Activated CD8-positive, alpha-beta memory T cell treated with anti-CD3 and anti-CD28 coated beads for 1 hour (primary cell): ENCODE results near the gene CCDC148.
"Not testable (repeated sequence)": the region's sequence is repeated elsewhere in the genome, so short reads cannot be mapped to it uniquely, and the experiment has no call there.

ENCODE experiments used
- DNase-seq, 2 donors: peaks; one replicate each; pipeline ENCODE4 v3.0.0-alpha.2; 2020; ENCODE audit warnings: low read depth in 1 of 2; ENCODE audit errors: extremely low read depth in 1 of 2

CCDC148 gene

DNA sequence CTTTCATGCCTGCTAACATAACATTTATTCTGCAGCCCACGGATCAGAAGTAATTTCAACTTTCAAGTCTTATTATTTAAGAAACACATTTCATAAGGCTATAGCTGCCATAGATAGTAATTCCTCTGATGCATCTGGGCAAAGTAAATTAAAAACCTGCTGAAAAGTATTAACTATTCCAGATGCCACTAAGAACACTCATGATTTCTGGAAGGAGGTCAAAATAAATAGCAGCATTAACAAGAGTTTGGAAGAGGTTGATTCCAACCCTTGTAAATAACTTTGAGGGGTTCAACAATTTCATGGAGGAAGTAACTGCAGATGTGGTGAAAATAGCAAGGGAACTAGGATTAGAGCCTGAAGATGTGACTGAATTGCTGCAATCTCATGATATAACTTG is 77.6 kb downstream of the CCDC148 start:
- DNase-seq = no peak

DNA sequence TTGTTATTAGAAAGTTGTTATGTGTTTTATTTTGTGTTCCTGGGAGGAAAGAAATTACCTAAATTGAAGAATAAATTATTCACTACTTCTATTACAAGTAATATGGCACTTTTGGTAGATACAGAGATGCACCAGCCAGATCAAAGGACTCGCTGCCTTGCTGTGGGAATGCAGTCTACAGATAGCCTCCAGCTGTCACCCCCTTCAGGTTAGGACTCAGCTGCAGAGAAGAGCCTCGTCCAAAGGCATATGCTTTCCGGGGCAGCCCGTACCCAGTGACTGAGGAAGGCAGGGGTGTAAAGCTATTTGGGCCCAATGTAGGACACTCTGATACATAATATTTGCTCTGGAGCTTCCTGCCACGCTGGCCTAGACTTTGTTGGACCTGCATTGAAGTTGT is 90.2 kb downstream of the CCDC148 start:
- no peak for DNase-seq

DNA sequence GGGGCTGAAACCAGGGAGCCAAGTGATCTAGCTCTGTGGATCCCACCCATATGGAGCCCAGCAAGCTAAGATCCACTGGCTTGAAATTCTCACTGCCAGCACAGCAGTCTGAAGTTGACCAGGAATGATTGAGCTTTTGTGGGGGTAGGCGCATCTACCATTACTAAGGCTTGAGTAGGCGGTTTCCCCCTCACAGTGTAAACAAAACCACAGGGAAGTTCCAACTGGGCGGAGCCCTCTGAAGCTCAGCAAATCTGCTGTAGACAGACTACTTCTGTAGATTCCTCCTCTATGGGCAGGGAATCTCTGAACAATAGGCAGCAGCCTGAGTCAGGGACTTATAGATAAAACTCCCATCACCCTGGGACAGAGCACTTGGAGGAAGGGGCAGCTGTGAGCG is 96.7 kb downstream of the CCDC148 start:
- DNase-seq = no peak

DNA sequence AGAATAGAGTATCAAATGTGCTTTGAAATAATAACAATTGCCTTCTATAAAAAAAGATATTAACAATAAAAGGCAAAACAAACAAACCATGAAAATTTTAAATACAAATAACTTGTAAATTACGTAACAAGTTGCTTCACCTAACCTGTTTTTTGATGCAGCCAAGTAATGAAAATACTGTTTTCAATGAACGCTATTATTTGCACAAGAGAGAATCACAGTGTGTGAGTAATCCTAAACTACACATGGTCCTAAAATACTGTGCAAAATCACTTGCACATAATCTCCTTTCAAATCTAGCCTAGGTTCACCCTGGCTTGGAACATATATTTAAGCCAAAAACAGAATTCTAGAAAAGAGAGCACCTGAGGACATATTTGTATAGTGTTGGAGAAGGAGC is 98.9 kb downstream of the CCDC148 start:
- no peak for DNase-seq

DNA sequence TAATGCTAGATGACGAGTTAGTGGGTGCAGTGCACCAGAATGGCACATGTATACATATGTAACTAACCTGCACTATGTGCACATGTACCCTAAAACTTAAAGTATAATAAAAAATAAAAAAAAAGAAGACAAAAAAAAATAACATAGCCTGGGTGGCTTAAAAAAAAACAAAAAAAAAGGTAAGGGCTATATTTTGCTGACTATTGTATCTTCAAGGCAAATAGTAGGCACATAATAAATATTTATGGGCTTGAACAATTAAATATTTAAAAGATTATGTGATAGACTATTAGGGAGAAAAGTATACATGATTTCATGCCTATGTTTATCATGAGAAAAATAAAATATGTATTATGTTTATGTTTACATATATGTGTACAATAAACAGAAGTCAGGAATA is 99.4 kb downstream of the CCDC148 start:
- no peak for DNase-seq

DNA sequence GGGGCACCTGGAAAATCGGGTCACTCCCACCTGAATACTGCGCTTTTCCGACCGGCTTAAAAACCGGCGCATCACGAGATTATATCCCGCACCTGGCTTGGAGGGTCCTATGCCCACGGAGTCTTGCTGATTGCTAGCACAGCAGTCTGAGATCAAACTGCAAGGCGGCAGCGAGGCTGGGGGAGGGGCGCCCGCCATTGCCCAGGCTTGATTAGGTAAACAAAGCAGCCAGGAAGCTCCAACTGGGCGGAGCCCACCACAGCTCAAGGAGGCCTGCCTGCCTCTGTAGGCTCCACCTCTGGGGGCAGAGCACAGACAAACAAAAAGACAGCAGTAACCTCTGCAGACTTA is 105.1 kb downstream of the CCDC148 start:
- not testable (repeated sequence) for DNase-seq

DNA sequence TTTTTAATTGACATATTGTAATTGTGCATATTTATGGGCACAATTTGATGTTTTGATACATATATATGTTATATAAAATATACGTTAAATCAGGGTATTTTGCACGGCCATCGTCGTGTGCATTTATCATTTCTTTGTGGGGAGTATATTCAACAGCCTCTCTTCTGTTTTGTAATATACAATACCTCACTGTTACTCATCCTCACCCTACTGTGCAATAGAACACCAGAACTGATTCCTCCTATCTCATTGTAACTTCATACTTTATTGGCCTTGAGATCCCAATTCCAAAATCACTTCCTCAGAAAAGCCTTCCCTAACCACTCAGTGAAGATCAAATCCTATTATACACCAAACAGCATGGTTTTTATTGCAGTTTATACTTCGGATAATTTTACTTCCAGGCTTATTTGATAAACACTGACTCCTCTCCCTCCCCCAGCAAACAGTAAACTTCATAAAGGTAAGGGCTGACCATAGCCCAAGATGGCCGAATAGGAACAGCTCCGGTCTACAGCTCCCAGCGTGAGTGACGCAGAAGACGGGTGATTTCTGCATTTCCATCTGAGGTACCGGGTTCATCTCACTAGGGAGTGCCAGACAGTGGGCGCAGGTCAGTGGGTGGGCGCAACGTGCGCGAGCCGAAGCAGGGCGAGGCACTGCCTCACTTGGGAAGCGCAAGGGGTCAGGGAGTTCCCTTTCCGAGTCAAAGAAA is 105.6 kb downstream of the CCDC148 start:
- not testable (repeated sequence) for DNase-seq

DNA sequence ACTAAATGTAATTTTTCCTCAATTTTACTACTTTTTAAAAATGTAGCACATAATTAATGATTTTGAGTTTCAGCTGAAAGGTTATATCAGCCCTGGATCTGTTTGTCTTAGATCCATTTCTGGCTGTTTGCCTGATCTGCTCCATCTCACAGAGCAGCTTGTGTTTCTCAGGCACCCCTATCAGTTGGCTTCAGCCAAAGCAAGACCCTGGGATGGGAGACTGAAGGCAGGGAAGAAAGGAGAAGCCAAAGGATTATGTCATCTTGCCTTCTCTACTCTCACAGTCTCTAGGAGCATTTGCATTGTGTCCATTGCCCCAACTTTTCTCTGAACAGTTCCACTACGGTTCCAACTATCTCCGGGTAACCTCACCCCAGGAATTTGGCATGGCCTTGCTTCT is 110.5 kb downstream of the CCDC148 start:
- no peak for DNase-seq

DNA sequence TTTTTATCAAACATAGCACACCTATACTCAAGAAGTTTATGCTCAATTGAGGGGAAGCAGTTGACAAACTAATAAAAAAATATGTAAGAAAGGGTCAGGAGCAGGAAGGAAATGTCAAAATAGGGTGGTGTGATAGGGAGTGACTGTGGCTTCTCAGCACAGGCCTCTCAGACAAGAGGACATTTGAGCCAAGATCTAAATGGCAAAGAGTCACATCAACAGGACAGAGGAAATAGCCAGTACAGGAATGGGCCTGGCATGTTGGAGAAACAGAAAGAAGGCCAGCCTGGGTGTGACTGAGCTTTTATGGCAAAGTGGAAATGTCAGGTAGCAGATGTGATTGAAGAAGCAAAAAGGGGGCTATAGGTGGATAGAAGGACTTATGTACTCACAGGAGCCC is 117.0 kb downstream of the CCDC148 start:
- no peak for DNase-seq

DNA sequence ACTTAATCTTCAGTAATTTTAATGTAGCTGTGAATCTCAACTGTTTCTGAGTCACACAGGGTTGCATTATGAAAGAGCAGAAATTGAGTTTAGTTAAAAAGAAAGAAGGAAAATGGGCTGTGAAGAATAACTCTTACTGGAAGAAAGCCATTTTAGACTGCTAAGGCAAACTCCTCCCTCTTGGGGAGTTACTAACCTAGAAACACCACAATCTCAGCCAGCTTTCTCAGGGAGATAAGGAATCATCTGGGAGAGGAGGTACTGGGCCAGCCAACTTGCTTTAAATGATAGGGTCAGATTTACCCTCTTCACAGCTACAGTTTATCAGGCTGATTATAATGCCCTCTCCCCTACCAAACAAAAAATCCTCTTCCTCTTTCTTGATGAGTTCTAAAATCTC is 119.5 kb downstream of the CCDC148 start:
- DNase-seq = no peak

DNA sequence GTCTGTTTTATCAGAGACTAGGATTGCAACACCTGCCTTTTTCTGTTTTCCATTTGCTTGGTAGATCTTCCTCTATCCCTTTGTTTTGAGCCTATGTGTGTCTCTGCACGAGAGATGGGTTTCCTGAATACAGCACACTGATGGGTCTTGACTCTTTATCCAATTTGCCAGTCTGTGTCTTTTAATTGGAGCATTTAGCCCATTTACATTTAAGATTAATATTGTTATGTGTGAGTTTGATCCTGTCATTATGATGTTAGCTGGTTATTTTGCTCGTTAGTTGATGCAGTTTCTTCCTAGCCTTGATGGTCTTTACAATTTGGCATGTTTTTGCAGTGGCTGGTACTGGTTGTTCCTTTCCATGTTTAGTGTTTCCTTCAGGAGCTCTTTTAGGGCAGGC is 124.8 kb downstream of the CCDC148 start:
- DNase-seq = not testable (repeated sequence)

DNA sequence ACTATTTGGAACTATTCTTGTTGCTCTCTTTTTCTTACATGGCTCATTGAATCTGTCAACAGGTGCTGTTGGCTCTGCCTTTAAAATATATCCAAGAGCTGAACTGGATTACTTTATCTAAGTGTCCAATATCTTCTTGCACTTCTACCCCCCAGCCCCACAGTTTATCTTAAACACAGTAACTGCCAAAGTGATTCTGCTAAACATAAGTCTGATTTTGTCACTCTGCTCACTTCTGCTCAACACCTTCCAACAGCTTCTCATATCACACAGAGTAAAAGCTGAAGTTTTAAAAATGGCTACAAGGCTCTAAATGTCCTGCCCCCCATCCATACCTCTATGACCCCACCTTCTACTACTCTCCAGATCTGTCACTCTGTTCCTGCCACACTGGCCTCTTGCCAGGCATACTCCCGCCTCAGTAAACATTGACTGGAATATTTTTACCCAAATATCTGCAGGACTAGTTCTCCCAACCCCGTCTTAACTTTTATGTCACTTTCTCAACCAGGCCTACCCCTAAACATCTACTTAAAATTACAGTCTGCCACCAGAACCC is 130.7 kb downstream of the CCDC148 start:
- DNase-seq = no peak

DNA sequence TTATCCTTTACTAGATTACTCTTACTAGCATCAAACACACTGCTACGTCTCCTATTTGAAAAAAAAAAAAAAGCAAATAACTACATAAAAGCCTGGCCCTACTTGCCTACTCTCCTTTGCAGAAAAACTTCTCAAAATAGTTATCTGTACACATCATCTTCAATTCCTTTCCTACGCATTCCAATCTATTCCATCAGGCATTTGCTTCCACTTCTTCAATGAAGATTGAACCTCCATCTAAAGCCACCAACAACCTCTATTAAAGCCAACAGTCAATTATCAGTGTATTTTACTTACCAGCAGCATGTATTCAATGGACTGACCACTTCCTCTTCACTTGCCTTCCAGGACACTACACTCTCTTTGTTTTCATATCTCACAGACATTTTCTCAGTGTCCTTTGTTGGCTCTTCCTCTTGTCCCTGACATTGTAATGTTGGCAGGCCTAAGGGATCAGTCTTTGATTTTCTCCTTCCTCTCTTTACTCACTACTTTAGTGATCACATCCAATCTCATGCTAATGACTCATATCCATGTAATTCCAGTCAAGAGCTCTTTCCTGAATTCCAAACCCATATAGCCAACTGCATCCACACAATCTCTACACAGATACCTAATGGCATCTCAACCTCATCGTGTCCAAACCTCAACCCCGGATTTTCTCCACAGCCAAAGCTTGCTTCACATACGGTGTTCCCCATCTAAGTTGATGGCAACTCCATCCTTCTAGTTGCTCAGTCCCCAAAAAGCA is 131.3 kb downstream of the CCDC148 start:
- DNase-seq = no peak

DNA sequence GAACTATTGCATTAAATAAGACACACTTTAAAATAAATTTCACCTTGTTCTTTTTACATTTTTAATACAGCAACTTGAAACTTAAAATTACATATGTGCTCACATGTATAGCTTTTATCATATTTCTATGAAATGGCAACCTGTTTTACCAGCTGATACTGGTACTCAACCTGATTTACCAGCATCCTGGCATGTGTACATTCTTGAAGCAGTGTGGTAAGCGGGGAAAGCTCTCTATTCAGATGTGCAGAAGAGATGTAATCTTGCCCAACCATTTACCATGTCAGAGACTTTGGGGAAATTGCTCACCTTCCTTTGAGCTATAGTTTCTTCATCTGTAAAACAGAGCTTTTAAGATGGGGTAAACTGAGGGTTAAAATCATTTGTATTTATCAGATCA is 133.2 kb downstream of the CCDC148 start:
- DNase-seq = no peak

DNA sequence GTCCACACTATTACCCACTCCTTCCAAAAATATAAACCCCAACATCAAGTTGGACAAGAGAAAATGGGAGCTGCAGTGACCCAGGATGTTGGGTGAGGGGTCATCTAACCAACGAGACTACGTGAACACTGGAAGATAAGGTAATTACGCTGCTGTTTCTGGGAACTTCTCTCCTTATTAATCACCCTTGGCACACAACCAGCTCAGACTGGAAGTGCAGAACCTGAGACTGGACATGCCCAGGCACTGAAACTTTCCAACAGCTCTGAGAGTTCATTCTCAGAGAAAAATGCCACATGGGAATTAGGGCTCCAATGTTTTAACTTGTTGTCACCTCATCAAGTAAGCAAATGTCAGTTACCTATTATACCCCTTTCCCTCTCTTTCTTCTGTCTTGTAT is 135.3 kb downstream of the CCDC148 start:
- DNase-seq = no peak

DNA sequence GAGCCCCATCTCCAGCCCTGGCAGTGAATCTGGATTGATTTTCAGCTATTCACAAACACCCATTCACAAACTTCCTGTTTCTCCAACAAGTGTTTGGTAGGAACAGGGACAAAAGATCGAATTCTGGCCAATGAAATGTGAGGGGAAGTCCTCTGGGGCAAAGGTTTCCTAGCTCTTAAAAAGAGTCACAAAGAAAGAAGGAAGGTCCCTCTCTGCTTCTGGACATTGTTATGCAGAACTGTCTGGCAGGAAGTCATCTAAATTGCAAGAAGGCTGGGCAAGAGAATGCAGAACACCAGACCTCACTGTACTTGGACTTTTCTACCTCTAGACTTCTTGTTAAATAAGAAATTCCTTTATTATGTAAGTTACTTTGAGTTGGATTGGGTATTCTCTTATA is 137.3 kb downstream of the CCDC148 start:
- no peak for DNase-seq

DNA sequence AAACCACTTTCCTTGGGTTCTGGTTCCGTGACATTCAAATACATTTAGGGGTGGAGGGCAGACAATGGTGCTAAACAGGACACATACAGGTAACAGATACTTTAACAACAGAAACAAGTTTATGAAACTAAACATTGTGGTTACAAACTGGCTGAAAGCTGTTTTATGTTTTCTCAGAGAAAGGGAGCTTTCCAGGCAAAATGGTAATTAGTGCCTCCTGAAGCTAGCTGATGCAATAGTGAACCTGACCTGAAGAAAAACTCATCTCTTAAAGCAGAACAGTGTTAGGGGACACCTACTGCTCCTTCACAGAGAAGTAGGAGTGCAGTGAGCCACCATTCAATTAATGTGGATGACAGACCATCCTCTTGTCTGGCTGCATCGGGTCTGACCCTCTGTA is 138.9 kb downstream of the CCDC148 start:
- no peak for DNase-seq

DNA sequence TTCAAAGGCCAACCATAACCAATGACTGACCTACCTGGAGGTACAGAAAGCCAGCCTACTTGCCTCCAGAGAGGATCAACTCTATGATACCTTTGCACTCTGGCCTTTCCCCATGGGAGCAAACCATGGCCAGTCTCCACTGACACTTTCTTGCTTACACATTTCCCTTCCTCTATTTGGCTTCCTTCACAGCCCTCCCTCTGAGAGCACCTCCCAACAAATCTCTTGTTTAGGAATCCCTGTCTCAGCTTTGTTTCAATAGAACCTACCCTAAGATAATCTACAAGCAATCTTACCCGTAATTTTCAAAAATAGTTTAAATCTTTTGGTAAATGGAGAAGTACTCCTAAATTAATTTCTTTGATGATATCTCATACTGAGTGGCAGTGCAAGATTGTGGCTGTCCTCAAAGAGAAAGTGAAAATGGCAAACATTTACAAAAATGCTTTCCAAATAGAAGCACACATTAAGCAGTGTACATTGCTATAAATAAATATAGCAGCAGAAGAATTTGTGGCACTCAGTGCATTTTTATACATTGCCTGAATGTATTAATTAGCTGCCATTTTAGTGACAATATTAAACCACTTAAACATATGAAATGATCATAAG is 140.6 kb downstream of the CCDC148 start:
- no peak for DNase-seq

DNA sequence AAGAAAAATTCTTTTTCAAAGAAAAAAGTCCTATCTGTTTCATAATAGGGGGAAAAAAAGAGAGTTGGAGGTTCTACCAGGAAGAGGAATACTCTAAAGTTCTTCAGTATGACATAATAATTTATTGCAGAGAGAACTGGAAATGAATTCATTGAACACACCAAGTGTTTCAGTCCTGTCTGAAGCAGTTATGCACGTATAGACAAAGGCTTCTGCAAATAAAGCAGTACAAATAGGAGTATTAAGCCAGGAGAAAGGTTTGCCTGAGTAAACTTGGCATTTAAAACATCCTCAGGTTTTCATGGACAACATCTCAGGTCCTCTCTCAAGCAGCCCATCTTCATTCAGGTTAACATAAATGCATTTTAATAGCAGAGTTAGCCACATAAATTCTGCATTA is 141.6 kb downstream of the CCDC148 start:
- no peak for DNase-seq

DNA sequence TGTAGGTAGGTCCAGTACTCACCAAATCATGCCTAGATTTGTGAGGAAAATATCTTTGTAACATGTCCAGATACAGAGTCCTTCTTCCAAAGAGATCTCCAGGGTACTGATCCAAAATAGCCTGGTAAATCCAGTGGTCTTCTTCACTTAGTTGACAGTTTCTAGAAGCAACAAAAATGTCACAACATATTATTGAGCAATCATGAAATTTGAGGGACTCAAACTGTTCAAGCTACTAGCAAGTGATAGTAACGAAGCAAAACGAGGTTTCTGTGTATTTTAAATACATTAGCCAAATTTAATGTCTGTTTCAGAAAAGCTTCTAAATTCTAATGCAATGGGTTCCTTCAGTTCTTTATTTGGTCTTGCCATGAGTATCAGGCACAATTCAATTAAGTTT is 142.8 kb downstream of the CCDC148 start:
- DNase-seq = no peak

DNA sequence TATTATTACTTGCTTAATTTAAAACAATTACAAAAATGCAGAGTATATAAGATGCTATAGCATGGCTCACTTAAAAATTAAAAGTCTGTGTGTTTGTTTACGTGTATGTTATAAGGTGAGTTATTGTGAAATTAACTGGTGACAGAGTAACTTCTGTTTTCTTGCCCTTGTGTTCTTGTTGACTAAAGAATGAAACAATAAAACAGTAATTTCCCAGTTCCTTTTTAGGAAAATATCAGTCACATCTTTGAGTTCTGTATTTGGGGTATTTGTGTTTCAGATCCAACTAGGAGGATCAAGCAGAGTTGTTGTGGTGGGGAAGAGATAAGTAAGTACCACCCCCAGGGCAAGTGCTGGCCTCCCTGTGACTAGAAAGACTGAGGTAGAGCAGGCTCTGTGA is 143.6 kb downstream of the CCDC148 start:
- no peak for DNase-seq

DNA sequence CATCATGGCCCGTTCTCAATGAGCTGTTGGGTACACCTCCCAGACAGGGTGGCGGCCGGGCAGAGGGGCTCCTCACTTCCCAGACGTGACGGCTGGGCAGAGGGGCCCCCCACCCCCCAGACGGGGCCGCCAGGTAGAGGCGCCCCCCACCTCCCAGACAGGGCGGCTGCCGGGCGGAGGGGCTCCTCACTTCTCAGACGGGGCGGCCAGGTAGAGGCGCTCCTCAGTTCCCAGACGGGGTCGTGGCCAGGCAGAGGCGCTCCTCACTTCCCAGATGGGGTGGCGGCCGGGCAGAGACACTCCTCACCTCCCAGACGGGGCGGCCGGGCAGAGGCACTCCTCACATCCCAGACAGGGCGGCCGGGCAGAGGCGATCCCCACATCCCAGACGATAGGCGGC is 146.1 kb downstream of the CCDC148 start:
- not testable (repeated sequence) for DNase-seq
